NCI-H526 treated with DMSO at 0.1 percent for 48 hours (cell line): ENCODE data around the gene SNRK.
"Not testable (repeated sequence)": the region's sequence is repeated elsewhere in the genome, so short reads cannot be mapped to it uniquely, and the experiment has no call there.

ENCODE experiments used
- DNase-seq: peaks from one replicate; lab custom pipeline; 2025; lab: John Stamatoyannopoulos, UW

The SNRK gene

DNA sequence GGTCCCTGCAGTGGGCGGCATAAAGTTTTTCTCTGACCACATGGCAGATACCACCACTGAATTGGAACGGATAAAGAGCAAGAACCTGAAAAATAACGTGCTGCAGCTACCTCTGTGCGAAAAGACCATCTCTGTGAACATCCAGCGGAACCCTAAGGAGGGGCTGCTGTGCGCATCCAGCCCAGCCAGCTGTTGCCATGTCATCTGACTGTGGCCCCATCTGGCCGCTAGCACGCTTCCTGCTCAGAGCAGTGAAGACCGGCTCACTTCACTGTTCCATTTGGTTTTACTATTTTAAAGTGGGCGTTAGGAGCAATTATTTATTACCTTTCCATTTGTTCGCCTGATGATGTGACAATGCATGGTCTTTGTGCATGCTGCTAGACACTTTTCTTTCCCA is 62.0 kb downstream of the SNRK start:
- no peak for DNase-seq

DNA sequence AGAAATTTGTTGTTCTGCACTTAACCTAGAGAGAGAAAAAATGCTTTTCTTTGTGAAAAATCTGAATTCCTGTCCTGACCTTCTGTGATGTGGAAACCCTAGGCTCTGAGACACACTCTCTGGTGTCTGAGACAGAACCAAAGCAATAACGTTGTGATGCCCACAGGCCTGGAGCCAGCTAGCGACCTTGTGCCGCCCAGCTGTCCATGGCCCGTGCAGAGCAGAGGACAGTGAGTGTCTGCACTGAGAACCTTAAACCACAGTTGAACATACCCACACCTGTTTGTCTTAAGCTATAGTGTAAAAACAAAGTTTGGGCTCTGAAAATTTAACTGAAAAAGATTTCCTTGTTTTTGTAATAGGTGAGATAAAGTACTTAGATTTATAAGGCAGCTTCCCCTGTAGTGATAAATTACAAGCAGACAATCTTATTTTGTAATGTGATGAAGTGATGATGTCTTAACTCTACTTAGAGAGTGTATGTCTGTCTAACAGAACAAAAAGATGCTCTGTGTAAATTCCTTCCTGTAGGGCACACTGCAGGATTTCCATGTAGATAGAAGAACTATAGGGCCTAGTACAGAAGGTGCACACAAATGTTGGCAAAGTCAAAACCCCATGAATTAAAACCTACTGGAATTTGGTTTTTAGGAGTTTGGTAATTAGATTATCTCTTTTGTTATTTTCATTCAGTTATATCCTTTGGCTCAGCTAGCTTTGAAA is 62.7 kb downstream of the SNRK start:
- DNase-seq, result no peak

DNA sequence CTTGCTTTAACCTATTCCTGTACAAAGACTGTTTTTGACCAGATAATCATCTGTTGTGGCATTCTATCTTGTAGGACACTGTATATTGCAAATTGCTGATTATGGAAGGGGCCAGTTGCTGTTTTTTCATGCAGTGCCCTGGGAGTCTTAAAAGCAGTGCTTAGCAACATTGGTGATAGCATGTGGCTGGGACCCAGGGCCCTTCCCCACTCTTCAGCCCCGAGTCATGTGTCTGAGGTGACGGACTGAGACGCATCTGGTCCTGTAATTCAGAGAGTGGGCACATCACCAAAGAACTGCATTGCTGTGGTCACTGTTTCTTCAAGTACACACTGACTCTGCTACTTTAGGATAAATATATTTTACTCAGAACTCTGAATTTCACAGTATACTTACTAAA is 63.4 kb downstream of the SNRK start:
- DNase-seq, result no peak

DNA sequence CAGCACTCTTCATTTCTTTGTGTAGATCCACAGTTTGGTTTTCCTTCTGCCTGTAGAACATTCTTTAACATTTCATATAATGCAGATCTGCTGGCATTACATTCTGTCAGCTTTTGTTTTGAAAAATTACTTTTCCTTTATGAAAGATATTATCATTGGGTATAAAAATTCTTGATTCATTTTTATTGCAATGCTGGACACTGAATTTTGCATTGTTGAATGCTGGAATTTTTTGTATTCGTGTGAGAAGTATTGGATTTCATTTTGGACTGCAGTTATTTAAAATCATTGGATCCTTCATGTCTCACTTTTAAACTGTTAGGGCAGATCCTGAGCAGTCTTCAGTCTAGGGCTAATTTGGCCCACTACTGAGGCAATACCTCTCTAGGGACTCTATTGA is 67.1 kb downstream of the SNRK start:
- DNase-seq, result no peak

DNA sequence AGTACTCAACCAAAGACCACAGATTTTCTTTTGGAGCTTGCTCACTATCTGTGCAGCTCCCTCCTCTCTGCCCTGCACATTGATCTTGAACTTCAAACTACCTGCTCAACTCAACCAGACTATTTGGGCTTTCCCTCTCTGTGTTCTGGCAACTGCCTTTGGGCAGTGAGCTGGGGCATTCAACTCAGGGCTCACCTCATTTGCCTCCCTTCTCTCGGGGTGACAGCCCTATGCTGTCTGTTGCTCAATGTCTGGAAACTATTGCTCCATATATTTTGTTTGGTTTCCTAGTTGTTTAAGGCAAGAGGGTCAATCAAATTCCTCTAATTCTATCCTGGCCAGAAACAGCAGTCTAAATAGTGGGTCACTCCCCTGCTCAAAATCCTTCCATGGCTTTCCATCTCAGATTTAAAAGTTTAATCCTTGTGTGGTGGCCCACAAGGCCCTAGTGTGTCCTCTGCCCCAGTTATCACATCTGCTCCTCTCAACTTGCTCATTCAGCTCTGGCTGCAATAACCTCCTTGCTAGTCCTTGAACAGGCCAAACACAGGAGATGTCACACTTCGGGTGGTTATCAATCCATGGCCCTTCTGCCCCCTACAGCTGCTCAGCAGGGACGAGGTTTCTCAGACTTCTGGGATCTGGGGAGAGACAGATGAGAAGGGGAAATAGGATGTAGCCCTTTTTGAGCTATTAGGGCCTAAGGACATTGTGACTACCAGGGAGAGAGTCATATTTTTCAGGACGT is 67.8 kb downstream of the SNRK start:
- no peak for DNase-seq

DNA sequence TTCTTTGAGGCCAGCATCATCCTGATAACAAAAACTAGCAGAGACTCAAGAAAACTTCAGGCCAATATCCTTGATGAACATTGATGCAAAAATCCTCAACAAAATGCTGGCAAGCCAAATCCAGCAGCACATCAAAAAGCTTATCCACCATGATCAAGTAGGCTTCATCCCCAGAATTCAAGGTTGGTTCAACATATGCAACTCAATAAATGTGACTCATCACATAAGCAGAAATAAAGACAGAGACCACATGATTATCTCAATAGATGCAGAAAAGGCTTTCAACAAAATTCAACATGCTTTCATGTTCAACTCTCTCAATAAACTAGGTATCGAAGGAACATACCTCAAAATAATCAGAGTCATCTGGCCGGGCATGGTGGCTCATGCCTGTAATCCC is 69.7 kb downstream of the SNRK start:
- DNase-seq, result not testable (repeated sequence)

DNA sequence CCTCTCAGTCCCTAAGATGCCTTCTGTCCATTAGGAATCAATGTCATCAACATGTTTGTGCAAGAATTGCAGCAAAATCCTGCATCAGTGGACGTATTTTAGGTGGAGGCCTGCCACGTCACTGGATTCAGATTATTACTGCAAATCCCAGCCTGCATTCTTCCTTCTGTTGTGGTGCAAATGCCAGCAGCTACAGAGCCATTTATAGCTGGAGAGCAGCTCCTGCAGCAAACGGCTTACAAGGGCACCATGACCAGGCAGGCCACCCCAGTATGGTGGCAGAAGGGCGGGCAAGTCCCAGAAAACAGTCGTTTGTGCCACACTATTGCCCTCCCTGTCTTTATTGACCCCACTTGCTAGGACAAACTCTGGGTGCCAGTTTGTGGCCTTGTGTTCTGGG is 74.7 kb downstream of the SNRK start:
- no peak for DNase-seq

DNA sequence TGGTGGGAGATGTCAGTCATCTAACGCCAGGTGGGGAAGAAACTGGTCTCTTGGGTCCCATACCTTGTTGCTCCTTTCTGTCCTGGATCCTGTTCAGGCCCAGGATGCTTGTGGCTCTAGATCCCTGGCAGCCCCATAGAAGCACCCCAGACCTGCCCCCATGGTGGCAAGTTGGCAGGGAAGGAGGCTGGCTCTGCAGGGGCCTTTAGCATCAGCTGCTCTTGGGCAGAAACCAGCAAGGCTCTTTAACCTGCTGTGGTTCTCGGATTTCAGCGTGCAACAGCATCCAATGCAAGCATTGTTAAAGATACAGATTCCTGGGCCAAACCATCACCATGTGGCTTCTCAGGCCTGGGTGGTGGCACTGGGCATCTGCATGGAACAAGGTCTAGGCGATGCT is 75.8 kb downstream of the SNRK start:
- no peak for DNase-seq

DNA sequence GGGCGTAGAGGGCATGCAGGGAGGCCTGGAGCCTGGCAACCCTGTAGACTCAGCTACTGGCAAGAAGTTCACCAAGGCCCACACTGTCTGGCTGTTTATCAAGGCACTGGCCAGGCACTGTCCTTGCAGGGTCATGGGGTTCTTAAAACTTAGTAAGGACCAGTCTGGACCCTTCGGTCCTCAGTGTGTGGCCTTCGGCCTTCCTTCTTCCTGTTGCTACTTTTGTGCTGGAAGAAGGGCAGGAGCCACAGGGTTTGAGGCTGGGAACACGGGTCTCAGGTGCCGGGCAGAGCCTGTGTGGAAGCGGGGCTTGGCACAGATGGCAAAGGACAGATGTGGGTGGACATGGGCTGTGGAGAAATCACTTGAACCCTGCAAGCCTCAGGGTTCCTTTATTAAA is 76.6 kb downstream of the SNRK start:
- no peak for DNase-seq

DNA sequence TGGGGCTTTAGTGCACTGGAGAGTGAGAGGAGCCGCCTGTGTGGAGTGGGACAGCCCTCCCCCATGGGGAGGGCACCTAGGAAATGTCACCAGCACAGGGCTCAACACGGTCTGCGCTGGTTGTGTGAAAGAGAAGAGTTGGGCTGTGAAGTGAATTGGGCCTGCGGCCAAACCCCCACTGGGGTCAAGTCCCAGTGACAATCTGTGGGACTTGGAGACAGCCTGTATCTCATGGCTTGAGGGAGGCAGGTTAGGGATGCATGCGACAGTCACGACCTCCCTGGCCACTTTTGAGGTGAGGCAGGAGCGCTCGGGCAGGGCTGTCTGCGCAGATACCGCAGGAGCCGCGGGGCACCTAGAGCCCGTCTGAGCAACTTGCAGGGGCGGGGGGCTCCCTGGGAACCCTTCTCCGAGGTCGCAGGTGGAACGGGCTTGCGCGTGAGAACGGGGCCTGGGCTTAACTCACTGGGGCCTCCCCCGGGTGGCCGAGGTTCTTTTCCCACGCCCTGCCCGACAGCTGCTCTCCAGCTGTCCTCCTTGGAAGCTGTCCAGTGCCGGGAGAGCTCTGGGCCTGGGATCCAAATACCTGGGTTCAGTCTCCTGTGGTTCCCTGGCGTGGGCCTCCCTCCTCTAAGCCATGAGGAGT is 77.4 kb downstream of the SNRK start:
- DNase-seq, result no peak

DNA sequence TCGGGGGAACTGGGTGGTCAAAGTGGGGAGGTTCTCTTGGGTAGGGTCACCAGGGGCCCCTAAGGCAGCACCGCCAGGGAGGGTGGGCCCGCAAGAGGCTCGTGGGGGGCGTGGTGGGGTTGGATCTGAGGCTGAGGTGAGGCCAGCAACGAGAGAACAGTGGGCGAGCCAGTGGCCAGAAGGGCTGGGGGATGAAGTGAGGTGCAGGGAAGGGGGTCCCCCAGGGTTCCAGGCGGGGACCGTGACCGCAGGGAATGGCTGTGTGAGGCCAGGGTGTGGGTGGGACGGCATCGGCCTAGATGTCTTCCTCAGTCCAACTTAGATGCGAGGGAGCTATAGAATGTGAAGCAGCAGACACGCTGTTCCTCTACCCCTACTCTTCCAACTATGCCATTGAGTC is 78.2 kb downstream of the SNRK start:
- DNase-seq, result no peak

DNA sequence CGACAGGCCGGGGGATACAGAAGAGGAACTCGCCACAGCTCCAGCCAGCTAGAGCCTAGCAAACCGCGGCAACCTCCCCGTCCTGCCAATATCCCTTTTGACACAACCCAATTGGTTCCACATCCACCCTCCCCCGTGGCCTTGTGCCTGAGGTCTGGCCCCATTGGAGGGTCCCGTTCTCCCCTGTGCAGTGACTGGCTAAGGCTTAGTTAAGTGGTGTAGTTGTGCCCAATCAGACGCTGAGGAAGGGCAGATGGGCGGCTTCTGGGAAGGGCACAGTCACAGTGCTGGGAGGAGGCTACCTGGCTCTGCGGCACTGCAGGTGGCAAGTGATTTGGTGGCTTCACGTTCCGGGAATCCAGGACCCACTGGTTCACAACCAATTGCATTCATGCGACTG is 78.6 kb downstream of the SNRK start:
- DNase-seq, result no peak

DNA sequence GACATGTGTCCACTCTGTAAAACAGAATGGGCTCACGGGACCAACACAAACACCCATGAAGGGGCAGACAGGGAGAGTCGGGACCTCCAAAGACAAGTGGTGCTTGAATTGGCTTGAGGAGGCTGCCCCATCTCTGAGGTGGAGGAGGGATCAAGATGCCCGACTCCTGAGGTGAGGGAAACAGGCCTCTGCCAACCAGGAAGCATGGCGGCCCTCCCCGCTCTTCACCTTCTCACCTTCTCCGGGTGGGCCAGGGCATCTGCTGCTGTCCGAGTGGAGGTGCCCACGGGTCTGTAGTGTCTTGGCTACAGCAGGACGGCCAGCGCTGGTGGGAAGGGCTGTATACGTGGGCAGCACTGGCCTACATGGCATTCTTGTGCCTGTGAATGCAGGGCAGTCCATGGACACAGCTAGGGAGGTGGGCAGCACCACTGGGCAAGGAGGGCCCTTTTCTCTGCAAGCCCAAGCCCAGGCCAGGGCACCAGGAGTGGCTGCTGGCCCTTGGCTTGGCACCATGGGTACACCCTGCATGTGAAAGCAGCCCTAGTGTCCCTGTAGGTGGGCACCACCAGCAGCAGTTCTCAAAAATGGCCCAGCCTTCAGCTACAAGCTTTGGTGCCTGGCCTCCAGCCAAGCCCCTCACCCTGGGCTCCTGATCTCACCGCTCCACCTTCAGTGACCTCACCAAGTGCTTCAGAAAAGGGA is 79.4 kb downstream of the SNRK start:
- no peak for DNase-seq

DNA sequence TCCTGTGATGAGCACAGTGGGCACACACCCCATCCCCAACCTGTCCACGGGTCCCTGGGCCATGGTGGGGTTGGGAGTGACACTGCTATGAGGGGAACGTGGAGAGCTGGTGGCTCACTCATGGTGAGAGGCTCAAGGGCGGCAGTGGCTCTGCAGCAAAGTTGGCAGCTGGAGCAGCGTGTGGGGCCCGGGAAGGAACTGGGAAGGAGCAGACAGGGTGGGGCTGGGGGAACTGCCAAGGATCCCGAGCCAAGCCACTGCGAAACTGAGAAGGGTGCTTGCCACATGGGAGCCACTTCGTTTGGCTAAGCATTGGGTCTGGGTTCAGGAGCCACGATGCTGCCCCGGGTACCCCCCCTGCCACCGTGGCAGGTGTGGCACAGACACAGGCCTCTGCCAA is 80.1 kb downstream of the SNRK start:
- DNase-seq, result no peak

DNA sequence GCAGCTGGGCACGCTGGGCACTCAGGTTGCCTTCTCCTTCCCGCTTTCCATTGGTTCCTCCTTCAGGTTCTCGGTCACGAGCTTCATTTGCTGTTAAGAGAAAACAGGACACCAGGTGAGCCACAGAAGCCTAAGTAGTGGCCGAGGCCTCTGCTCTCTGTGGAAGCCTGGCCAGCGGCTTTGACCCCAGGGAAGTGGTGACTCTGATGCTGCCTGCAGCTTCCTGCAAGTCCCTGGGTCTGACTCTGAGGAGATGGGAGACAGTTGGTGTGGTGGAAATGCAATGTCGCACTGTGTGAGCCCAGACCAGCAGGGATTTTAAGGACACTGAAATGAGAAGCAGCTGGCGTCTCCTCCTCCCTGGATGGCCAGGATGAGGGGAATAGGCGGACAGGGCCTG is 80.5 kb downstream of the SNRK start:
- DNase-seq, result no peak

DNA sequence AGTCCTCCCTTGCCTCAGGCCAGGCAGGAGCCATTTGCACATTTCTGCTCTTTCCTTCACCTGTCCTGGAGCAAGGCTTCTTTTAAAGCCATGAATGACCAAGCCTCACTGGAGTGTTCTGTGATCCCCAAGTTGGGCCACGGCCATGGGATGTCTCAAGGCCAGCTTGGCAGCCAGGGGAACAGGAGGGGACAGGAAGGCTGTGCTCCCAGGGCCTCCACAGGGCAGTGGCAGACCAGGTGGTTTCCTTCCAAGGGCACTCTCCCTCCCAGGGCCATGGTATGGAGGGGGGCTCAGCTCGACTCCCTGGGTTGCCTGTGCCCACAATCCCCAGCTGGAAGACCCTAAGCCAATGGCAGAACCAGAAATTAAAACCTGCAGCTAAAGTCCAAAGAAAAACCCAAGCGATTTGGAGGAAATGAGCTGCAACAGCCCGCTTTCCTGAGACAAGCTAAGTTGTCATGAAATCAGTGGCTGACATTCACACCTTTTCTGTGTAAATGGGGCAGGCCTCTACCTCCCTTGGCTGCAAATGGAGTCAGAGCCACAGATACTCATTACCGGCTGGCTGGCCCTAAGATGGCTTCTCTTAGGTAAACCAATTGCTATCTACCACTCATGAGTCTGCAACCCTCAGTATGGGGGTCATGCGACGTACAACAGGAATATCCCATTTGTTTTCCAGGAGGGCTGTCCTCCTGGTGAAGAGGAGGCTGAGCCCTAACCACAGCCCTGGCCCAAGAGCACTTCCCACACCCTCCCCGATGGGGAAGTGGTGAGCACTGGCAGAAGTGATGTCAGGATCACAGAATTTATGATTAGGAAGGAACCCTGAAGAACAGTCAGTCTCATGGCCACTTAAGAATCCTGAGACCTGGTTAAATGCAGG is 83.3 kb downstream of the SNRK start:
- DNase-seq, result no peak

DNA sequence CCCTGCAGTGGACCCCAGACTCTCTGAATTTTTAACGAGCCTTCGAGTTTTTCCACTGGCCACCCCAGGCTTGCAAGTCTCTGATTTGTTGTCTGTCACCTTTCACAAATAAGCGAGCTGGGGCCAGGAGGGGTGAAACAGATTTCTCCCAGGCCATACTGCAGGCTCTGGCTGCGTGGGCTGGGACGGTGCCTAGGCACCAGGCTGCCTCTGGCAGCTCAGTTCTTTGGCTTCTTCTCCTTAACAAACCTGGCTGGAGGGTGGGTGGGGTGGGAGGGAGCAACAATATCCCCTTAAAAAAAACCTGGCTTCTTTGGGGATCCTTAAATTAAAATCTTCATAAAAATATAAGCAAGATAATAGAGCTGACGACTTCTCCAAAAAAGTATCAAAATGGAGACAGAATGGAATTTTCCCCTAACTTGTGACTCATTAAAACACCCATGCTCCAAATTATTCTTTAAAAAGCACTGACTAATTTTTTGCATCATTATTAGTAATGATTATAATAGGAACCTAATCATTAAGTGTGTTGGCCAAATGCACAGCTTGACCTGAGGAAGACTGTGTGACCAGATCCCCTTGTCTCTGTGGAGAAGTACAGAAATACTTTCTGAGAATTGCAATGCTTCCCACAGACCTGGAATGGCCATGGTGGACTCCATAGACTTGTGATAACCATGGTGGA is 84.1 kb downstream of the SNRK start:
- no peak for DNase-seq

DNA sequence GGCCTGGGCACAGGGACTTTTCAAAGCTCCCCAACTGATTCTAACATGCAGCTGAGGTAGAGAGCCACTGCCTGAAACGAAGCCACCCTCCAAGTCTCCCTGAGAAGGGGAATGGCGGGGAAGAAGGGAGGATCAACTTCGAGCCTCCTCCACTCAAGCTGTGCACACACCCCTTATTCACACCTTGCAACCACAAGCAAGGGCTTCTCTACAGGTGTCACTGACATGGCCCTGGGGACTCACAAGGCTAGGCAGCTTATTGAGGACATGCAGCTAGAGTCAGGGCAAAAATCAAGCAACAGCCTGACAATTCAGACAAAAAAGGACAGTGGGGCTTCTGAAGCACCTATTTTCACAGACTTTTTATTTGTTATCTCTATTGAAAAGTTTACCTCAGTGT is 85.2 kb downstream of the SNRK start:
- DNase-seq, result no peak

DNA sequence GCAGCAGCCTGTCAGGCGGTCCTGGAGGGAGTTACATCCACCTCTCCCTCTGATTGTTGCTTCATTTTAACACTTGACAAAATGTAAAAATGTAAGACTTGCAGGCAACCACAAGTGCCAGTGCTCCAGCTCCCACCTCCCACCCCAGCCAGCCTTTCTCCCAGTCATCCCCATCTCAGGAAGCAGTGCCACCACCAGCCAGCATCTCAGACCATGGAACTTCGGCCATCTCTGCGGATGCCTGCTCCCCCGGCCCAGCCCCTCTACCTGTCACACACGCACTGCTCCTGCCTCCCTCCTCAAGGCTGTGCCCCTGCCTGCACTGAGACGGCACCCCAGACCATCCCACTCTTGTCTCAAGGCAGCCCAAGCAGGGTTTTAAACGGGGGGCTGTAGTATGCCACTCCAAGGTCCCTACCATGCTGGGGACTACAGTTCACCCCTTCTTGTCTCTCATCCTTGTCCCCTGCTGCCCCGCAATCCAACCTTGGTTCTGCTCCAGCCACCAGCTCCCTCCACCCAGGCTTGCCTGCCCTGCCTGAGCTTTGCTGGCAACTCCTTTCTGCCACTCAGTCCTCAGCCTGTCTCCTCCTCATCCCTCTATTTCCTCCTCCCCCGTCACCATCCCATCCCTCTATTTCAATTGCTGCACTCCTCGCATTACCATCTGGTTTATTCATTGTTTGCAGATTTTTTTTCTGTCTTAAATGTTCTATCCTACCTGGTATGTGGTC is 85.8 kb downstream of the SNRK start:
- DNase-seq, result no peak

DNA sequence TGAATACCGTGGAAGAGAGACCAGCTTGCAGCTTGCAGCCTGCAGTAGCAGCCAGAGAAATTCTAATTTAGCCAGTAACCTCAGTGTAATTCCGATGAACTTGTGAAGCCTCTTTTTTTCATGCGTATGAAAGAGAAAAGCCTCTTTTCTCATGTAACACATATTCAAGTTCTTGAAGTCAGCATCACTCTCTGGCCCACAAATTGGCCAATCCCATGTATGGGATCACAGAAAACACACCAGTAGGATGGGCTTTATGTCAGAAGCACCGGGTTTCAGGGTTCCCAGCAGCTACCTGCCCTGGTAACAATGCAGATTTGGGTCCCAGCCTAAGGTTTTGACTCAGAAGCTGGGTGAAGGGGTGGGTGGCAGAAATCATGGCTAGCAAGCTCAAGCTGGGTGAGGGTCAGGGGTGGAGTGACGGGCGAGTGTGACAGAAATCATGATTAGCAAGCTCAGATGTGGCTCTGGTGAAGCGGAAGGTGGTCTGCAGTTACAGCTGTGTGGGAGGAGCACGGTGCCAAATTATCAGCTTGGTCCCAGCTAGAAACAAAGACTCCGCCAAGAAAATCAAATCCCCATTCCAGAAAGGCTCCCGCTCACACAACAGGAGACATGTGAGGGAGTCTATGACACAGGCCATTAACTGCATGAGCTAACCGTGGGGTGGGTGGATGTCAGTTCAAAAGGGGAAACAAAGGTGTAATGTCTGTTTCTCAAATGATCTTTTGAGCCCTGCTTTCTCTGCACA is 86.6 kb downstream of the SNRK start:
- no peak for DNase-seq
